Natural killer cell (primary cell): Measurements from ENCODE around the gene MAGEA9B. TPM values are rescaled to one million over a fixed set of nuclear protein-coding genes. Genes with fewer than 3 reads are reported as not detected.

Experiments used
- ATAC-seq, 3 donors: fragments of 150-1000 bp in 2 of 3; fragments of 200-7000 bp in 1 of 3; cut with Tn5 transposase; 1 replicate in 1 of 3; 2 replicates in 2 of 3; pipeline ENCODE4 v1.10.0; 2021; ENCODE audit warnings: mild to moderate bottlenecking in 2 of 3, moderate library complexity in 2 of 3
- DNase-seq, 2 donors: peaks; one replicate each; pipeline versions ENCODE4 v3.0.0 to v3.0.0-alpha.2; 2013 to 2021; ENCODE audit warnings: mixed read lengths in 1 of 2
- H3K27ac ChIP-seq: one replicate; pipeline ENCODE4 v1.5.1; 2013; ENCODE audit warnings: mild to moderate bottlenecking, low read length
- H3K27me3 ChIP-seq: one replicate; pipeline ENCODE4 v1.6.1; 2013; ENCODE audit warnings: low read length; ENCODE audit not compliant: control insufficient read depth, insufficient read depth
- H3K36me3 ChIP-seq: one replicate; pipeline ENCODE4 v1.6.1; 2013; ENCODE audit warnings: low read length; ENCODE audit not compliant: control insufficient read depth, insufficient read depth
- H3K4me1 ChIP-seq: one replicate; pipeline ENCODE4 v1.6.1; 2013; ENCODE audit warnings: low read length; ENCODE audit not compliant: control insufficient read depth, insufficient read depth
- H3K4me3 ChIP-seq: one replicate; pipeline ENCODE4 v1.5.1; 2013; ENCODE audit warnings: low read length
- H3K9me3 ChIP-seq: one replicate; pipeline ENCODE4 v1.6.1; 2013; ENCODE audit warnings: low read length; ENCODE audit not compliant: control insufficient read depth, insufficient read depth
- H3K27ac Mint-ChIP-seq, 2 donors: one replicate each; pipeline ENCODE4 v1.8.0; 2022; ENCODE audit warnings: mild to moderate bottlenecking in 2 of 2, mixed read lengths in 2 of 2, moderate library complexity in 1 of 2
- H3K27me3 Mint-ChIP-seq, 2 donors: one replicate each; pipeline ENCODE4 v1.8.0; 2022; ENCODE audit warnings: low read depth in 2 of 2, mixed read lengths in 2 of 2
- H3K36me3 Mint-ChIP-seq: one replicate; pipeline ENCODE4 v1.8.0; 2022; ENCODE audit warnings: mixed read lengths
- H3K4me1 Mint-ChIP-seq, 2 donors: one replicate each; pipeline ENCODE4 v1.8.0; 2022; ENCODE audit warnings: mixed read lengths in 2 of 2
- H3K4me3 Mint-ChIP-seq: one replicate; pipeline ENCODE4 v1.8.0; 2022; ENCODE audit warnings: mild to moderate bottlenecking, moderate library complexity, mixed read lengths
- H3K9me3 Mint-ChIP-seq, 2 donors: one replicate each; pipeline ENCODE4 v1.8.0; 2022; ENCODE audit warnings: mixed read lengths in 2 of 2
- CTCF ChIP-seq: fragments of 200-600 bp; IDR thresholded peaks from one replicate; pipeline ENCODE4 v1.8.0; 2022; ENCODE audit warnings: antibody characterized with exemption
- WGBS: methylation state at CpG from one replicate; pipeline ENCODE4 v1.1.7; 2013; ENCODE audit warnings: missing lambda C conversion rate; ENCODE audit not compliant: insufficient coverage; 5-methylcytosine and 5-hydroxymethylcytosine counted together
- intact Hi-C: fragments of 100-400 bp; cut with micrococcal nuclease; formaldehyde crosslinking; loops from one replicate; pipeline ENCODE4 v1.14.2; 2022
- total RNA-seq, 4 donors: library from RNA; stranded (reverse); fragments of 120-200 nt in 1 of 4; gene quantifications; one replicate each; pipeline versions ENCODE4 v1.2.3 to v1.2.4, GENCODE V29; 2013 to 2022

The MAGEA9B gene
- total RNA-seq, 3 donors from 2014 or later (not counting 1 experiment from before 2014, with no cell fraction given), result not detected

GRCh38 chrX:149541521-149542047 is 45.7 kb downstream of the MAGEA9B start:
- peak overlapping the region; percentile 95 to 96 for H3K27ac Mint-ChIP-seq
- H3K9me3 ChIP-seq, result no peaks in the 10 kb centered on the region
- no peak for DNase-seq
- WGBS, result 11% methylated on average over 13 of the region's 13 CpGs
- peaks cover 3% of the 10 kb centered on the region for H3K36me3 ChIP-seq
- peaks cover 6 to 27% of the 10 kb centered on the region in 2 donors for H3K4me1 Mint-ChIP-seq
- peaks cover 14% of the 10 kb centered on the region for H3K4me1 ChIP-seq
- intact Hi-C loops, result no loop called here
- no peaks in the 10 kb centered on the region for H3K9me3 Mint-ChIP-seq
- H3K4me3 Mint-ChIP-seq, result peak overlapping the region; percentile 89
- peak overlapping the region; percentile 81 for H3K4me3 ChIP-seq
- H3K27me3 Mint-ChIP-seq, result no peaks in the 10 kb centered on the region
- no peaks in the 10 kb centered on the region for H3K27me3 ChIP-seq
- no peaks in the 10 kb centered on the region for H3K36me3 Mint-ChIP-seq
- no peak for ATAC-seq
- TF ChIP-seq CTCF, result no peak
- peak overlapping the region; percentile 100 for H3K27ac ChIP-seq

GRCh38 chrX:149540621-149541520 is 46.4 kb downstream of the MAGEA9B start, which contains the start of gene EOLA1:
TSS of gene EOLA1 (plus strand) at chrX:149541012. CDS start at chrX:149545631, 4,619 bp downstream.
- Histone ChIP-seq H3K36me3 (peaks cover 6% of the 10 kb centered on the region), H3K27ac (peak within 1 kb of the TSS; percentile 100), H3K4me3 (peak within 1 kb of the TSS; percentile 81), H3K9me3 (no peaks in the 10 kb centered on the region), H3K4me1 (peaks cover 14% of the 10 kb centered on the region), H3K27me3 (no peaks in the 10 kb centered on the region)
- Mint-ChIP-seq H3K9me3 (no peaks in the 10 kb centered on the region), H3K4me3 (peak within 1 kb of the TSS; percentile 97), H3K4me1 (peaks cover 6 to 33% of the 10 kb centered on the region in 2 donors), H3K36me3 (no peaks in the 10 kb centered on the region), H3K27ac (peak within 1 kb of the TSS; percentile 95 to 96), H3K27me3 (no peaks in the 10 kb centered on the region)
- peak; percentile 44 to 75 (median 67) for ATAC-seq
- DNase-seq, result peak in 1 of 2 donors; percentile 97
- intact Hi-C loops, result loop anchor here (1.0 kb wide), 1 partner anchor 36 kb away; the partner anchor contains the start of gene IDS
- TF ChIP-seq CTCF, result no peak
- 0% methylated on average over 71 of the region's 71 CpGs for WGBS

- ATAC-seq (peak; percentile 67 to 86 (median 71)), DNase-seq (peak; percentile 77 to 94)
- TF ChIP-seq CTCF, result no peak
- H3K4me1 ChIP-seq, result peaks cover 14% of the 10 kb centered on the region
- H3K36me3 ChIP-seq, result peaks cover 8% of the 10 kb centered on the region
- WGBS, result under 1% methylated on average over 16 of the region's 24 CpGs
- Mint-ChIP-seq H3K27me3 (no peaks in the 10 kb centered on the region), H3K4me1 (peaks cover 6 to 33% of the 10 kb centered on the region in 2 donors), H3K9me3 (no peaks in the 10 kb centered on the region), H3K27ac (peak overlapping the region; percentile 95 to 96), H3K4me3 (peak overlapping the region; percentile 89), H3K36me3 (no peaks in the 10 kb centered on the region)
- intact Hi-C loops, result loop anchor here (1.0 kb wide), 1 partner anchor 35 kb away; the partner anchor contains the start of gene IDS
- no peaks in the 10 kb centered on the region for H3K27me3 ChIP-seq
- no peaks in the 10 kb centered on the region for H3K9me3 ChIP-seq
- peak overlapping the region; percentile 100 for H3K27ac ChIP-seq
- H3K4me3 ChIP-seq, result peak overlapping the region; percentile 81
Measured at GRCh38 chrX:149540131-149540620, 47.1 kb downstream of the MAGEA9B start.
